Esophagus muscularis mucosa (tissue), 4 donors: Measurements from ENCODE around the gene CNOT4. TPM values are rescaled to one million over a fixed set of nuclear protein-coding genes. Genes with fewer than 3 reads are reported as not detected.
"Not testable (repeated sequence)": the region's sequence is repeated elsewhere in the genome, so short reads cannot be mapped to it uniquely, and the experiment has no call there.

Experiments
- DNase-seq: peaks from one replicate; pipeline ENCODE4 v3.0.0-alpha.2; 2017; ENCODE audit errors: extremely low spot score
- H3K27ac ChIP-seq, 4 donors: fragments of 200-600 bp; sonication (generic); replicated peaks in 1 of 4; 1 replicate in 3 of 4; 2 replicates in 1 of 4; pipeline ENCODE4 v1.5.1; 2016 to 2019; ENCODE audit warnings: mild to moderate bottlenecking in 1 of 4
- H3K27me3 ChIP-seq, 4 donors: fragments of 200-600 bp; sonication (generic); one replicate each; pipeline versions ENCODE4 v1.5.1 to v1.6.0; 2016 to 2019
- H3K36me3 ChIP-seq, 4 donors: fragments of 200-600 bp; sonication (generic); one replicate each; pipeline ENCODE4 v1.5.1; 2016 to 2019
- H3K4me1 ChIP-seq, 4 donors: fragments of 200-600 bp; sonication (generic); one replicate each; pipeline ENCODE4 v1.5.1; 2016 to 2019
- H3K4me3 ChIP-seq, 4 donors: fragments of 200-600 bp; sonication (generic); 1 replicate in 2 of 4; 2 replicates in 2 of 4; pipeline ENCODE4 v1.5.1; 2016 to 2019; ENCODE audit warnings: mild to moderate bottlenecking in 4 of 4, moderate library complexity in 1 of 4
- H3K9me3 ChIP-seq, 4 donors: fragments of 200-600 bp; sonication (generic); 1 replicate in 3 of 4; 2 replicates in 1 of 4; pipeline ENCODE4 v1.5.1; 2016 to 2019
- CTCF ChIP-seq, 3 experiments: fragments of 200-600 bp in 2 of 3; fragments of 450-650 bp in 1 of 3; sonication (generic) in 2 of 3; IDR thresholded peaks; one replicate each; pipeline ENCODE4 v1.5.1; 2017 to 2019; ENCODE audit warnings: antibody characterized with exemption in 3 of 3, mild to moderate bottlenecking in 2 of 3, moderate library complexity in 1 of 3
- EP300 ChIP-seq: sonication (generic); formaldehyde crosslinking; IDR thresholded peaks from one replicate; pipeline ENCODE4 v1.6.1; 2017; ENCODE audit warnings: antibody characterized with exemption
- POLR2A ChIP-seq: fragments of 450-650 bp; IDR thresholded peaks from one replicate; pipeline ENCODE4 v1.6.1; 2017; ENCODE audit warnings: antibody characterized with exemption, moderate library complexity, mild to moderate bottlenecking, low read depth
- POLR2AphosphoS5 ChIP-seq, 2 donors: sonication (generic); formaldehyde crosslinking; IDR thresholded peaks; one replicate each; pipeline ENCODE4 v1.6.1; 2017; ENCODE audit warnings: antibody characterized with exemption in 2 of 2
- WGBS: methylation state at CpG from one replicate; pipeline ENCODE4 v1.1.5; 2018; 5-methylcytosine and 5-hydroxymethylcytosine counted together
- intact Hi-C: fragments of 100-400 bp; cut with DNase I; formaldehyde crosslinking; loops from one replicate; pipeline ENCODE4 v1.15.1; 2023
- total RNA-seq, 4 donors: library from RNA; depleted of rRNA; stranded (reverse); fragments of >200 nt; gene quantifications; one replicate each; pipeline versions ENCODE4 v1.1.0 to v1.2.1, GENCODE V29; 2016

CNOT4 gene
- total RNA-seq, 4 donors from 2014 or later: 18.6 to 28.7 (median 26.4) TPM

GRCh38 chr7:135326636-135327280 is 183.1 kb downstream of the CNOT4 start:
- H3K27me3 ChIP-seq: no peaks in the 10 kb centered on the region
- no peak for DNase-seq
- H3K4me1 ChIP-seq: peaks cover 0 to 3% (median 2%) of the 10 kb centered on the region in 4 donors
- intact Hi-C loops: no loop called here
- no peaks in the 10 kb centered on the region for H3K9me3 ChIP-seq
- no peak overlapping the region for H3K4me3 ChIP-seq
- H3K27ac ChIP-seq: no peak overlapping the region
- no peak for TF ChIP-seq CTCF (IDR thresholded peaks at IDR 0.05)
- TF ChIP-seq POLR2AphosphoS5 (IDR thresholded peaks at IDR 0.05): no peak
- TF ChIP-seq EP300: no peak
- TF ChIP-seq POLR2A: no peak
- H3K36me3 ChIP-seq: no peaks in the 10 kb centered on the region

- Histone ChIP-seq H3K4me3 (no peak overlapping the region), H3K9me3 (no peaks in the 10 kb centered on the region), H3K4me1 (peaks cover 9 to 28% (median 21%) of the 10 kb centered on the region in 4 donors), H3K27ac (no peak overlapping the region), H3K27me3 (no peaks in the 10 kb centered on the region), H3K36me3 (no peaks in the 10 kb centered on the region)
- 25% methylated on average over 1 of the region's 1 CpG for WGBS
- intact Hi-C loops: no loop called here
- DNase-seq: no peak
- TF ChIP-seq POLR2A: no peak
- no peak for TF ChIP-seq EP300
- no peak for TF ChIP-seq CTCF (IDR thresholded peaks at IDR 0.05)
- TF ChIP-seq POLR2AphosphoS5 (IDR thresholded peaks at IDR 0.05): no peak
Observed at GRCh38 chr7:135322571-135323340, 187.1 kb downstream of the CNOT4 start.

- Histone ChIP-seq H3K4me3 (no peak overlapping the region), H3K4me1 (peaks cover 9 to 28% (median 21%) of the 10 kb centered on the region in 4 donors), H3K27ac (no peak overlapping the region), H3K9me3 (no peaks in the 10 kb centered on the region), H3K27me3 (no peaks in the 10 kb centered on the region), H3K36me3 (no peaks in the 10 kb centered on the region)
- WGBS: 54% methylated on average over 4 of the region's 4 CpGs
- TF ChIP-seq POLR2AphosphoS5 (IDR thresholded peaks at IDR 0.05) (peak in 1 of 2 donors; percentile 44), EP300 (no peak)
- DNase-seq: no peak
- intact Hi-C loops: no loop called here
Observed at GRCh38 chr7:135321556-135321955, 188.3 kb downstream of the CNOT4 start.

- intact Hi-C loops, DNase-seq, H3K4me3 ChIP-seq, H3K27me3 ChIP-seq, H3K36me3 ChIP-seq, H3K9me3 ChIP-seq, H3K27ac ChIP-seq: not testable (repeated sequence)
- 94% methylated on average over 6 of the region's 6 CpGs for WGBS
- H3K4me1 ChIP-seq: peaks cover 9 to 28% (median 21%) of the 10 kb centered on the region in 4 donors
Observed at GRCh38 chr7:135320953-135321352, 188.9 kb downstream of the CNOT4 start.

GRCh38 chr7:135320268-135320667 is 189.6 kb downstream of the CNOT4 start:
- no peaks in the 10 kb centered on the region for H3K9me3 ChIP-seq
- no peak overlapping the region for H3K4me3 ChIP-seq
- H3K4me1 ChIP-seq: peaks cover 9 to 28% (median 21%) of the 10 kb centered on the region in 4 donors
- intact Hi-C loops: no loop called here
- H3K36me3 ChIP-seq: no peaks in the 10 kb centered on the region
- TF ChIP-seq EP300 (no peak), POLR2AphosphoS5 (IDR thresholded peaks at IDR 0.05) (peak in 1 of 2 donors; percentile 23), CTCF (IDR thresholded peaks at IDR 0.05) (no peak), POLR2A (no peak)
- peak overlapping the region in 1 of 4 donors; percentile 18 for H3K27ac ChIP-seq
- no peaks in the 10 kb centered on the region for H3K27me3 ChIP-seq
- DNase-seq: no peak
- WGBS: 15% methylated on average over 8 of the region's 8 CpGs
